ENCODE measurements around the gene PRKN. TPM values are rescaled to one million over a fixed set of nuclear protein-coding genes. Genes with fewer than 3 reads are reported as not detected.

Gene PRKN
- total and polyA plus RNA-seq, 8 donors, result 0.82 to 7.2 (median 2.9) TPM

DNA sequence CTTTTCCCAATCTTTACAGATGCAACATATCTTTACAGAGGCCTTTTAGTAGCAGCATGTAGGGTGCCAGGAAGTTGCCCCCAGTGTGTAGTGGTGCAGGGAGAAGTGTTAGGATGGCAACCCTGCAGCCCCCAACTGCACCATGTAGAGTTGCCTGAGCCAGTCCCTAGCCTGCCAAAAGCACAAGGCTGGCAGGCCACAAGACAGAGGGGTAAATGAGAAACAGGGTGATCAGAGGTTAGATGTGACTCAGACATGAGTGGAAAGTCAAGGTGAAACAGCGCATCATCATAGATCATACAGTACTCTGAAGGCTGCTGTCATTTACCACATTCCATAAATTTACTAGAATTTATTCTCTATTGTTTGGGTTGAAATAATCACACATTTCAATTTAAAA is 467.5 kb downstream of the PRKN start:
- Histone ChIP-seq H3K36me3 (no peaks in the 10 kb centered on the region), H3K4me3 (no peak overlapping the region), H3K27me3 (no peaks in the 10 kb centered on the region), H3K27ac (no peak overlapping the region), H3K4me1 (no peaks in the 10 kb centered on the region), H3K9me3 (no peaks in the 10 kb centered on the region)
- DNase-seq (no peak), ATAC-seq (no peak), FAIRE-seq (no peak)
- intact Hi-C loops (cut with DNase I), result no loop called here
- WGBS, 2 donors, result 100% methylated on average over 1 of the region's 1 CpG
- TF ChIP-seq, protein P1, sequence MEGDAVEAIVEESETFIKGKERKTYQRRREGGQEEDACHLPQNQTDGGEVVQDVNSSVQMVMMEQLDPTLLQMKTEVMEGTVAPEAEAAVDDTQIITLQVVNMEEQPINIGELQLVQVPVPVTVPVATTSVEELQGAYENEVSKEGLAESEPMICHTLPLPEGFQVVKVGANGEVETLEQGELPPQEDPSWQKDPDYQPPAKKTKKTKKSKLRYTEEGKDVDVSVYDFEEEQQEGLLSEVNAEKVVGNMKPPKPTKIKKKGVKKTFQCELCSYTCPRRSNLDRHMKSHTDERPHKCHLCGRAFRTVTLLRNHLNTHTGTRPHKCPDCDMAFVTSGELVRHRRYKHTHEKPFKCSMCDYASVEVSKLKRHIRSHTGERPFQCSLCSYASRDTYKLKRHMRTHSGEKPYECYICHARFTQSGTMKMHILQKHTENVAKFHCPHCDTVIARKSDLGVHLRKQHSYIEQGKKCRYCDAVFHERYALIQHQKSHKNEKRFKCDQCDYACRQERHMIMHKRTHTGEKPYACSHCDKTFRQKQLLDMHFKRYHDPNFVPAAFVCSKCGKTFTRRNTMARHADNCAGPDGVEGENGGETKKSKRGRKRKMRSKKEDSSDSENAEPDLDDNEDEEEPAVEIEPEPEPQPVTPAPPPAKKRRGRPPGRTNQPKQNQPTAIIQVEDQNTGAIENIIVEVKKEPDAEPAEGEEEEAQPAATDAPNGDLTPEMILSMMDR (IDR thresholded peaks at IDR 0.05), result no peak

DNA sequence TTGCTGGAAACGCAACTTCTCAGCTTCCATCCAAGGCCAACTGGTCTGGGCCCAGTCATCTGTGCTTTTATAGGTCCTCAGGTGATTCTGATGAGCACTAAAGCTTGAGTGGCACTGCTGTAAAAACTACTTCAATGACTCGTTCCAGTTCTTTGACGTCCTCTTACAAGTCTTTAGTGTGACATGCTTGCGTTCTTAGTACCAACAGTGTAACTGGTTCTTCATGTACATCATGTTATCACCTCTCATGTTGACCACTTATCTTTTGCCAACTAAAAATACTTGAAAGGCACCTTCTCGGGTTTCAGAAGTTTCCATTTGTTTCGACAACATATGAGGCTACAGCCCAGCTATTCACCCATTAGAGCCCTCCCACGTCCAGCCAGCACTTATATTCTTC is 468.9 kb downstream of the PRKN start:
- WGBS, 2 donors, result 74 to 83% methylated on average over 7 of the region's 7 CpGs
- FAIRE-seq, result no peak
- Histone ChIP-seq H3K36me3 (no peaks in the 10 kb centered on the region), H3K27me3 (no peaks in the 10 kb centered on the region), H3K4me1 (no peaks in the 10 kb centered on the region), H3K9me3 (no peaks in the 10 kb centered on the region), H3K27ac (no peak overlapping the region), H3K4me3 (no peak overlapping the region)
- TF ChIP-seq, protein P1 (IDR thresholded peaks at IDR 0.05), result no peak
- intact Hi-C loops (cut with DNase I), result no loop called here
- no peak for ATAC-seq
- DNase-seq, result no peak

DNA sequence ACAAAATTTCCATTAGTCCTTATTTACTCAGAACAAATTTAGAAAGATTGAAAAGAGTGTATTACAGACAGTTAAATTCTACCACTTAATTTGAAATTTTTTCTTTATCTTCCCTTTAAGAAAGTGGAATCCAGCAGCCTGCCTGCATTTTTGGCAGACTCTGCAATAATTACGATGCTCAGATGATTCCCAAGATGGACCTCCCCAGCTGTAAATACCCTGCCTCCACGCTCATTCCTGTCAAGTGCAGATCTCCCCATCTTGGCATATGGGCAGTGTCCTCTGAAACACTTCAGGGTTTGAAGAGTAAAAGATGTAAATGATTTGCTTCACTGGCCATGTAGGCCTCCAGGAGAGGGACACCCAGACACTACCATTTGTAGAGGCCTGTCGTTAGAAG is 471.2 kb downstream of the PRKN start:
- Histone ChIP-seq H3K4me1 (no peaks in the 10 kb centered on the region), H3K4me3 (no peak overlapping the region), H3K27ac (no peak overlapping the region), H3K36me3 (no peaks in the 10 kb centered on the region), H3K9me3 (no peaks in the 10 kb centered on the region), H3K27me3 (no peaks in the 10 kb centered on the region)
- ATAC-seq, result no peak
- FAIRE-seq, result no peak
- TF ChIP-seq, protein P1 (IDR thresholded peaks at IDR 0.05), result no peak
- DNase-seq, result no peak
- 83% methylated on average over 3 of the region's 3 CpGs for WGBS, 2 donors
- intact Hi-C loops (cut with DNase I), result no loop called here

DNA sequence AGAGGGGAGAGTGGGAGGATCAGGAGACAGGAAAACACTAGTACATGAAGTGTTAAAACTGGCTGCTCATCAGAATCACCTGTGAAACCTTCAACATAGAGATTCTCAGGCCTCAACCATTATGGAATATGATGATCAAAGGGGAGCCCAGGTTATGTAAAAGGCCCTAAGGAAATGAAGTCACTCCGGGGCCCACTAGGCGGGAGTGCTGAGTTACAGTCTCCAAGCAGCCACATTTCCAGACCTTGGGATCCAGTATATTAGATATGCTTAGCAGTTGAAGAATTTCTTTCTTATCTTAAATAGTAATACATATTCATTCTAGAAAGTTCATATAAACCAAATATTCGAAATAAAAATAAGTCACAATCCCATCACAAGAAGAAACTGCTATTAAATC is 476.3 kb downstream of the PRKN start:
- no peaks in the 10 kb centered on the region for H3K4me1 ChIP-seq
- TF ChIP-seq, protein P1 (IDR thresholded peaks at IDR 0.05), result peak in 1 of 4 donors; percentile 10
- DNase-seq, result peak in 1 of 6 donors; percentile 25
- no peak for FAIRE-seq
- no peaks in the 10 kb centered on the region for H3K36me3 ChIP-seq
- no peaks in the 10 kb centered on the region for H3K27me3 ChIP-seq
- H3K4me3 ChIP-seq, result no peak overlapping the region
- whole genome bisulfite sequencing, 2 donors, result 67 to 71% methylated on average over 3 of the region's 3 CpGs
- H3K9me3 ChIP-seq, result no peaks in the 10 kb centered on the region
- ATAC-seq, result peak in 2 of 4 donors; percentile 66 to 80
- intact Hi-C loops (cut with DNase I), result no loop called here
- no peak overlapping the region for H3K27ac ChIP-seq

DNA sequence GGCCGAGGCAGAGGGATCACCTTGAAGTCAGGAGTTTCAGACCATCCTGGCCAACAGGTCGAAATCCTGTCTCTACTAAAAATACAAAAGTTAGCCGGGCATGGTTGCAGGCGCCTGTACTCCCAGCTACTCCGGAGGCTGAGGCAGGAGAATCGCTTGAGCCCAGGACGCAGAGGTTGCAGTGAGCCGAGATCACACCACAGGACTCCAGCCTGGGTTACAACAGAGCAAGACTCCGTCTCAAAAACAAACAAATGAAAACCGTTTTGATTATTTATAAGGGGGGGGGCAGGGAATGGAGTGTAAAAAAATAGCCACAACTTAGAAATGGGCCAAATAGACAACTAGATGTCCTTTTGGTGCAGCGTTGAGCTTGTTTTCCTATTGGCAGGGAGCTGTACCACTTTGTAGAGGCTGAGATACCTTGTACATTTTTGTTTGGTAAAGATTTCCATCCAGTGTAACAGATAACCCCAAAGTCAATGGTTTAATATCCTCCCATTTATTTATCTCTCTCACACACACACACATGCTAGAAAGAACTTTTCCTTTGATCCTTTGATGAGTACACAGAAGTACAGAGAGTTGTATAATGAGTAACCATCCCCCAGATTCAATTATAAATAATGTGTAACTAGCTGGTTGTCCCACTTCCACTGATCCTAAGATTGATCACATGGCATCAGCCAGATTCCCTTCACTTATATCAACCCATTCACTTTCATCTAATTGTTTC is 477.5 kb downstream of the PRKN start:
- H3K4me3 ChIP-seq, result no peak overlapping the region
- no peaks in the 10 kb centered on the region for H3K4me1 ChIP-seq
- ATAC-seq, result peak in 2 of 4 donors; percentile 58 to 79
- no peak for DNase-seq
- TF ChIP-seq, protein P1 (IDR thresholded peaks at IDR 0.05), result no peak
- no peak for FAIRE-seq
- H3K27ac ChIP-seq, result no peak overlapping the region
- WGBS, 2 donors, result 60 to 70% methylated on average over 11 of the region's 11 CpGs
- no peaks in the 10 kb centered on the region for H3K27me3 ChIP-seq
- intact Hi-C loops (cut with DNase I), result no loop called here
- no peaks in the 10 kb centered on the region for H3K36me3 ChIP-seq
- H3K9me3 ChIP-seq, result no peaks in the 10 kb centered on the region

Measured in pancreas (tissue), 10 donors.